Measurements from ENCODE around the gene TCF3. TPM values are rescaled to one million over a fixed set of nuclear protein-coding genes. Genes with fewer than 3 reads are reported as not detected.

TCF3 gene
- total RNA-seq, 3 donors from 2014 or later (not counting 1 experiment from before 2014, with no cell fraction given), result 54.5 to 72.2 (median 64.3) TPM

DNA sequence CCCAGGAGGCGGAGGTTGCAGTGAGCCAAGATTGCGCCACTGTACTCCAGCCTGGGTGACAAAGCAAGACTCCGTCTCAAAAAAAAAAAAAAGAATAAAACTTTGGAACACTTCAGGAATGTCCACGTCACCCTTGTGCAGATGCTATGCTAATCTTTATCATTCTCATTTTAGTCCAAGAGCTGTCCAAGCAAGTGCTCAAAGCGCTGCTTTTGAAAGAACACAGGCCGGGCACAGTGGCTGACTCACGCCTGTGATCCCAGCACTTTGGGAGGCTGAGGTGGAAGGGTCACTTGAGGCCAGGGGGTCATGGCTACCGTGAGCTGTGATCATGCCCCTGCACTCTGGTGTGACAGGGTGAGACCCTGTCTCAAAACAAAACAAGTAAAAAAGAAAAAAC is 36.0 kb downstream of the TCF3 start:
- intact Hi-C loops (cut with micrococcal nuclease), result no loop called here
- Histone ChIP-seq H3K4me3 (ENCODE audit: low read length) (no peak overlapping the region), H3K36me3 (ENCODE audit: control insufficient read depth, insufficient read depth, low read length) (peaks cover 51% of the 10 kb centered on the region), H3K4me1 (ENCODE audit: control insufficient read depth, insufficient read depth, low read length) (no peaks in the 10 kb centered on the region), H3K27me3 (ENCODE audit: control insufficient read depth, insufficient read depth, low read length) (no peaks in the 10 kb centered on the region), H3K27ac (ENCODE audit: low read length) (no peak overlapping the region), H3K9me3 (ENCODE audit: control insufficient read depth, insufficient read depth, low read length) (no peaks in the 10 kb centered on the region)
- TF ChIP-seq, protein P1, sequence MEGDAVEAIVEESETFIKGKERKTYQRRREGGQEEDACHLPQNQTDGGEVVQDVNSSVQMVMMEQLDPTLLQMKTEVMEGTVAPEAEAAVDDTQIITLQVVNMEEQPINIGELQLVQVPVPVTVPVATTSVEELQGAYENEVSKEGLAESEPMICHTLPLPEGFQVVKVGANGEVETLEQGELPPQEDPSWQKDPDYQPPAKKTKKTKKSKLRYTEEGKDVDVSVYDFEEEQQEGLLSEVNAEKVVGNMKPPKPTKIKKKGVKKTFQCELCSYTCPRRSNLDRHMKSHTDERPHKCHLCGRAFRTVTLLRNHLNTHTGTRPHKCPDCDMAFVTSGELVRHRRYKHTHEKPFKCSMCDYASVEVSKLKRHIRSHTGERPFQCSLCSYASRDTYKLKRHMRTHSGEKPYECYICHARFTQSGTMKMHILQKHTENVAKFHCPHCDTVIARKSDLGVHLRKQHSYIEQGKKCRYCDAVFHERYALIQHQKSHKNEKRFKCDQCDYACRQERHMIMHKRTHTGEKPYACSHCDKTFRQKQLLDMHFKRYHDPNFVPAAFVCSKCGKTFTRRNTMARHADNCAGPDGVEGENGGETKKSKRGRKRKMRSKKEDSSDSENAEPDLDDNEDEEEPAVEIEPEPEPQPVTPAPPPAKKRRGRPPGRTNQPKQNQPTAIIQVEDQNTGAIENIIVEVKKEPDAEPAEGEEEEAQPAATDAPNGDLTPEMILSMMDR (IDR thresholded peaks at IDR 0.05), result no peak
- Mint-ChIP-seq H3K4me1 (peaks cover 0 to 7% of the 10 kb centered on the region in 2 donors), H3K4me3 (no peak overlapping the region), H3K27me3 (ENCODE audit: low read depth in 2 of 2) (no peaks in the 10 kb centered on the region), H3K36me3 (no peaks in the 10 kb centered on the region), H3K9me3 (no peaks in the 10 kb centered on the region), H3K27ac (peak overlapping the region in 1 of 2 donors; percentile 7)
- ATAC-seq (no peak), DNase-seq (no peak)
- 90% methylated on average over 8 of the region's 8 CpGs for WGBS (ENCODE audit: insufficient coverage)

GRCh38 chr19:1615156-1615765 is 37.2 kb downstream of the TCF3 start:
- Histone ChIP-seq H3K36me3 (ENCODE audit: control insufficient read depth, insufficient read depth, low read length) (peaks cover 58% of the 10 kb centered on the region), H3K4me1 (ENCODE audit: control insufficient read depth, insufficient read depth, low read length) (peaks cover 3% of the 10 kb centered on the region), H3K9me3 (ENCODE audit: control insufficient read depth, insufficient read depth, low read length) (no peaks in the 10 kb centered on the region), H3K4me3 (ENCODE audit: low read length) (no peak overlapping the region), H3K27me3 (ENCODE audit: control insufficient read depth, insufficient read depth, low read length) (no peaks in the 10 kb centered on the region), H3K27ac (ENCODE audit: low read length) (no peak overlapping the region)
- DNase-seq (no peak), ATAC-seq (no peak)
- Mint-ChIP-seq H3K27me3 (ENCODE audit: low read depth in 2 of 2) (no peaks in the 10 kb centered on the region), H3K9me3 (no peaks in the 10 kb centered on the region), H3K36me3 (no peaks in the 10 kb centered on the region), H3K4me3 (no peak overlapping the region), H3K27ac (peak overlapping the region in 1 of 2 donors; percentile 38), H3K4me1 (peaks cover 0 to 7% of the 10 kb centered on the region in 2 donors)
- WGBS (ENCODE audit: insufficient coverage), result 96% methylated on average over 41 of the region's 41 CpGs
- intact Hi-C loops (cut with micrococcal nuclease), result no loop called here
- TF ChIP-seq, protein P1 (IDR thresholded peaks at IDR 0.05), result no peak

- H3K27me3 Mint-ChIP-seq (ENCODE audit: low read depth in 2 of 2), result no peaks in the 10 kb centered on the region
- peaks cover 7 to 13% of the 10 kb centered on the region in 2 donors for H3K4me1 Mint-ChIP-seq
- DNase-seq, result no peak
- no peaks in the 10 kb centered on the region for H3K9me3 Mint-ChIP-seq
- WGBS (ENCODE audit: insufficient coverage), result 97% methylated on average over 32 of the region's 32 CpGs
- Histone ChIP-seq H3K27ac (ENCODE audit: low read length) (no peak overlapping the region), H3K4me3 (ENCODE audit: low read length) (no peak overlapping the region), H3K9me3 (ENCODE audit: control insufficient read depth, insufficient read depth, low read length) (no peaks in the 10 kb centered on the region), H3K36me3 (ENCODE audit: control insufficient read depth, insufficient read depth, low read length) (peaks cover 55% of the 10 kb centered on the region), H3K4me1 (ENCODE audit: control insufficient read depth, insufficient read depth, low read length) (peaks cover 16% of the 10 kb centered on the region), H3K27me3 (ENCODE audit: control insufficient read depth, insufficient read depth, low read length) (no peaks in the 10 kb centered on the region)
- no peak overlapping the region for H3K27ac Mint-ChIP-seq
- intact Hi-C loops (cut with micrococcal nuclease), result no loop called here
- H3K4me3 Mint-ChIP-seq, result no peak overlapping the region
- H3K36me3 Mint-ChIP-seq, result no peaks in the 10 kb centered on the region
- TF ChIP-seq, protein P1 (IDR thresholded peaks at IDR 0.05), result no peak
- ATAC-seq, result no peak
These were observed 38.4 kb downstream of the TCF3 start for GRCh38 chr19:1613808-1614570.
